Measurements from ENCODE around the gene DIS3L2. TPM values are rescaled to one million over a fixed set of nuclear protein-coding genes. Genes with fewer than 3 reads are reported as not detected.
"Not testable (repeated sequence)": the region's sequence is repeated elsewhere in the genome, so short reads cannot be mapped to it uniquely, and the experiment has no call there.

Gene DIS3L2
- total RNA-seq, 1 donor: 24.9 TPM

DNA sequence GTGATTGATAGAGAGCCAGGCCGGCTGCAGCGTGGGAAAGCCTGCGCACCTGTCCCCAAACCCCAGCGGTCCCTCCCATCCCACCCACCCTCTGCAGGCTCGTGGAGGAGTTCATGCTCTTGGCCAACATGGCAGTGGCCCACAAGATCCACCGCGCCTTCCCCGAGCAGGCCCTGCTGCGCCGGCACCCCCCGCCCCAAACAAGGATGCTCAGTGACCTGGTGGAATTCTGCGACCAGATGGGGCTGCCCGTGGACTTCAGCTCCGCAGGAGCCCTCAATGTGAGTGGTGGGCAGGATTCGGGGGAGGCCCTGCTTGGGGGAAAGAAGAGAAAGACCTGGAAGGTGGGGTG lies 368.2 kb downstream of the DIS3L2 start:
- TF ChIP-seq, protein P1, sequence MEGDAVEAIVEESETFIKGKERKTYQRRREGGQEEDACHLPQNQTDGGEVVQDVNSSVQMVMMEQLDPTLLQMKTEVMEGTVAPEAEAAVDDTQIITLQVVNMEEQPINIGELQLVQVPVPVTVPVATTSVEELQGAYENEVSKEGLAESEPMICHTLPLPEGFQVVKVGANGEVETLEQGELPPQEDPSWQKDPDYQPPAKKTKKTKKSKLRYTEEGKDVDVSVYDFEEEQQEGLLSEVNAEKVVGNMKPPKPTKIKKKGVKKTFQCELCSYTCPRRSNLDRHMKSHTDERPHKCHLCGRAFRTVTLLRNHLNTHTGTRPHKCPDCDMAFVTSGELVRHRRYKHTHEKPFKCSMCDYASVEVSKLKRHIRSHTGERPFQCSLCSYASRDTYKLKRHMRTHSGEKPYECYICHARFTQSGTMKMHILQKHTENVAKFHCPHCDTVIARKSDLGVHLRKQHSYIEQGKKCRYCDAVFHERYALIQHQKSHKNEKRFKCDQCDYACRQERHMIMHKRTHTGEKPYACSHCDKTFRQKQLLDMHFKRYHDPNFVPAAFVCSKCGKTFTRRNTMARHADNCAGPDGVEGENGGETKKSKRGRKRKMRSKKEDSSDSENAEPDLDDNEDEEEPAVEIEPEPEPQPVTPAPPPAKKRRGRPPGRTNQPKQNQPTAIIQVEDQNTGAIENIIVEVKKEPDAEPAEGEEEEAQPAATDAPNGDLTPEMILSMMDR (IDR thresholded peaks at IDR 0.05; ENCODE audit: insufficient read depth, low read length): no peak
- no peak for DNase-seq (ENCODE audit: low read depth)

DNA sequence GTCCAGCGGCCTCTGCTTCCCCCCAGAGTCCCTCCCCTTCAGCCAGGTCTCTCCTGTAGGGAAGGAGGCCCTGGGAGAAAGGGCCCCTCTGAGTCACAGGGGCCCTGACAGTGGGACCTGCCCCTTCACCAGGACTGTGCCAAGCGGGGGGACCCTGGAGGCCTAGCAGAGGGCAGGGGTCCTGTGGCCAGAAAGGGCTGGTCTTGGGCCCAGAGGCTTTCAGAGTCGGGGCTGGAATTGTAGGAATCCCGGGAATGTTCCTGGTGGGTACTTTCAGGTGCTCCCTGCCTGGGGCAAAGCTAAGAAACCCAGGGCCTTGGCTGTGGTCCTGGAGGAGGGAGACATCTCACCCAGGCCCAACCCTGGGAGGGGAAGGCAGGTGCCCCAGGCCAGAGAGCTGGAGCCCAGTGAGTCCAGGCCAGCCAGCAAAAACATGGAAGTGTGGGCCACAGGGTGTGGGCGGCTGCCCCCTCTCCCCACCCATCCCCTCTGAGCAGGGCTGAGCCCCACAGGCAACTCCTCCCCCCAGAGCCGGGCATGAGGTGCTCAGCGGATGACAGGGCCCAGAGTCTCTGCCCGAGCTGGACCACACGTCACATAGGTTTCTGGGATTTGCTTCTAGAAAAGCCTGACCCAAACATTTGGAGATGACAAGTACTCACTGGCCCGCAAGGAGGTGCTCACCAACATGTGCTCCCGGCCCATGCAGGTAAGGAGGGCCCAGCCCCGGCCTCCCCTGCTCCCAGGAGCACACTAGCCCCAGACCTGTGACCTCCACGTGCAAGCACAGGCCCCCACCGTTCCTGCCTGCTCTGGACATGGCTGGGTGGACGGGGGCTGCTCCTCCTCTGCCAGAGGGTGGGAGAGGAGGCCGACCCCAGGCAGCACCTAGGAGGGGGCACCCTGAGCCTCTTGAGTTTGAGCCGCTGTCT lies 368.8 kb downstream of the DIS3L2 start:
- DNase-seq (ENCODE audit: low read depth): no peak
- H3K4me3 ChIP-seq (ENCODE audit: low read depth, low read length): no peak overlapping the region
- TF ChIP-seq, protein P1 (IDR thresholded peaks at IDR 0.05; ENCODE audit: insufficient read depth, low read length): no peak

More for the DNA sequence above, 368.2 kb downstream of the DIS3L2 start:
- H3K4me3 ChIP-seq (ENCODE audit: low read depth, low read length): no peak overlapping the region

DNA sequence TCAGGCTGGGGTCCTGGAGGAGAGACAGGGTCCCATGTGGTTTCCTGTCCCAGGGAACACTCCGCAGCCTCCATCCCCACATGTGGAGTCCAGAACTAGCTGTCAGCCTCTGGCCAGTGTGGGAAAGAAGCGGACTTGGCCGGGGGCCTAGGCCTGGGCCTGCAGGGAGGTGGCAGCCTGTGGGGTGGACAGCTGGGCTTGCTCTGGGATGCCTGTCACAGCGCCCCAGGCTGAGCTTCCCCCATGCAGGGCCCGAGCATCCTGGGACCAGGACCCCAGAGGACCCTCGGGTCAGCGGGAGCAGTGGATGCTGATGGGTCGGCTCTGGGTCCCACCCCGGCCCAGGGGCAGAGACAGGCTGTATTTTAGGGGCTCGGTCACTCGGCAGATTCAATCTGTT lies 369.5 kb downstream of the DIS3L2 start:
- H3K4me3 ChIP-seq (ENCODE audit: low read depth, low read length); DNase-seq (ENCODE audit: low read depth): not testable (repeated sequence)

DNA sequence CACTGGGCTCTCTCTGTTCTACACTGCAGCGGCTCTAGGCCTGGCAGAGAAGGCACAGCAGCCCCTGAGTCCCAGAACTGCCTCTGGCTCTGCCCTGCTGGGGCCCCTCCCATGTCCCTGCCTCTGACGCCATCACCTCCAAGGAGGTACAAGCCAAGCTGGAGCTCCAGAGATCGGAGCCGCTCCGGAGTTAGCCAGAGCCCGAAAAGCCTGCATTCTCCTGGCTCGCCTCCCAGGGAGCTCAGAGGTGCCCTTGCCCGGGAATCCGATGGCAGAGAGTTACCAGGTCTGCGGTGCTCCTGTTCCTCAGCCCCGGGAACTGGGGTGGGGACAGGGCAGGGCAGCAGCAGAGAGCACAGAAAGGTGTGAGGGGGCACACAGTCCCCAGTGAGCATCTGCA lies 370.1 kb downstream of the DIS3L2 start:
- not testable (repeated sequence) for DNase-seq (ENCODE audit: low read depth); H3K4me3 ChIP-seq (ENCODE audit: low read depth, low read length)

DNA sequence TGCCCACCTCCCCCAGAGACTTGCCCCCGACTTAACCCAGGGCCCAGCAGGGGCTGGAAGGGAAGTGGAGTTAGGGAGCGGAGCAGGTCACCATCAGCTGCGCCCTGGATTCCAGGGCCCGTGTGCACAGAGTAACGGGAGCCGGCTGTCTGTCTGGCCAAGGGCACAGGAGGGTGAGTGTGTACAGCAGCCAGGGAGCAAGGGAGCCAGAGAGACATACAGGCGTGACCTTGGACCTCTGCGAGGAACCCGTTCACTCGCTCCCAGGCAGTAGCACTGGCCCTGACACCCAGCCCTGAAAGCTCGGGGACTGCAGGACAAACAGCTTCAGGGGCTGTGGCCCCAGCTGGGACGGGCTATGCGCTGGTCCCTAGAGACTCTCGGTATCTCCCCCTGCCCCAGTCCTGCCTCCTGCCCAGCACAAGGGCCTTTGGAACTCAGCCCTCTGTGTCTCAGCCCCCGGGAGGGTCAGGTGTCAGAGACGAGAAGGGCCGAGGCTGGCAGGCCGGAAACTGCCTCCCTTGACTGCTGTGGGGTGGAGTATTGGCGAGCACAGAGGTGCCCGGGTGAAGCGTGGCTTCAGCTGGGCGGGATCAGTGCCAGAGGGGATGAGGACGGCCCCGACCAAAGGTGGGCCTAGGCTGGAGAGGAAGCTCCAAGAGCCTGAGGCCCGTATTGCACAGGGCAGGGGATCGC lies 370.9 kb downstream of the DIS3L2 start:
- not testable (repeated sequence) for H3K4me3 ChIP-seq (ENCODE audit: low read depth, low read length); DNase-seq (ENCODE audit: low read depth)

DNA sequence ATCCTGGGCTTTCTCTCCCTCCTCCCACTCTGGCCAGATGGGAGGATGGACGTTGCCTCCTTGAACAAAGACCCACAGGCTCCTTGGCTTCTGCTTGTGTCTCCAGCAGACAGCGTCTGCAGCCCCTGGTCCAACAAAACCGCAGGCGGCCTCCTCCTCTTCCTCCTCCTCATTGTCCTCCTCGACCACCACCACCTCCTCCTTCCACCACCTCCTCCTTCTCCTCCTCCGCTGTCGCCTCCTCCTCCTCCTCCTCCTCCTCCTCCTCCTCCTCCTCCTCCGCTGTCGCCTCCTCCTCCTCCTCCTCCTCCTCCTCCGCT lies 371.4 kb downstream of the DIS3L2 start:
- no peak overlapping the region for H3K4me3 ChIP-seq (ENCODE audit: low read depth, low read length)
- DNase-seq (ENCODE audit: low read depth): no peak
- TF ChIP-seq, protein P1 (IDR thresholded peaks at IDR 0.05; ENCODE audit: insufficient read depth, low read length): no peak

DNA sequence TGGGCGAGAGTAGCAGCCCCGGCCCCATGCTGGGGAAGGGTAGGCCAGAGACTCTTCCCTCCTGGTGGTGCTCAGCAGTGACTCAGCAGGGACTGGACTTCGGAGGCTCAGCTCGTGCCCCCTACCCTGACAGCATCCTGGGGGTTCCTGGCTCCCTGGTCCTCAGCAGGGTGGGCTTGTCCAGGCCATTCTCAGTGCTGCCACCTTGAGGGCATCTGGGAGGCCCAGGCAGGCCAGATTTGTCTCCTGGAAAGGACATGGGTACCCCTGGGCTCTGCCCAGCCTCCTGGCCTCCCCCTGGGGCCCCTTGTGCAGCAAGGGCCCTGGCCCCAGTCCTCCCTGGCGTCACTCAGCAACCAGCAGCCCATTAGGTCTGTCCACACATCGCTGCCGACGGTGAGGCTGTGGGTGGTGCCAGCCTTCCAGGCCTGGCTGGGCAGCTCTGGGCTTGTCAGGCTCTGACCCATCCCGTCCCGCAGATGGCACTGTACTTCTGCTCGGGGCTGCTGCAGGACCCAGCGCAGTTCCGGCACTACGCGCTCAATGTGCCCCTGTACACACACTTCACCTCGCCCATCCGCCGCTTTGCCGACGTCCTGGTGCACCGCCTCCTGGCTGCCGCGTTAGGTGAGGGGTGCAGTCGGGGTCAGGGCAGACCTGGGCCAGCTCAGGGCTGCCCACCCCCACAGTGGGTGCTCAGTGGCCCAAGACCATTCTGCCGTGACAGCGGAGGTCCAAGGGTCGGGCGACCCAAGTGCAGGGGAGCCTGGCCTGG lies 372.0 kb downstream of the DIS3L2 start:
- DNase-seq (ENCODE audit: low read depth): no peak

DNA sequence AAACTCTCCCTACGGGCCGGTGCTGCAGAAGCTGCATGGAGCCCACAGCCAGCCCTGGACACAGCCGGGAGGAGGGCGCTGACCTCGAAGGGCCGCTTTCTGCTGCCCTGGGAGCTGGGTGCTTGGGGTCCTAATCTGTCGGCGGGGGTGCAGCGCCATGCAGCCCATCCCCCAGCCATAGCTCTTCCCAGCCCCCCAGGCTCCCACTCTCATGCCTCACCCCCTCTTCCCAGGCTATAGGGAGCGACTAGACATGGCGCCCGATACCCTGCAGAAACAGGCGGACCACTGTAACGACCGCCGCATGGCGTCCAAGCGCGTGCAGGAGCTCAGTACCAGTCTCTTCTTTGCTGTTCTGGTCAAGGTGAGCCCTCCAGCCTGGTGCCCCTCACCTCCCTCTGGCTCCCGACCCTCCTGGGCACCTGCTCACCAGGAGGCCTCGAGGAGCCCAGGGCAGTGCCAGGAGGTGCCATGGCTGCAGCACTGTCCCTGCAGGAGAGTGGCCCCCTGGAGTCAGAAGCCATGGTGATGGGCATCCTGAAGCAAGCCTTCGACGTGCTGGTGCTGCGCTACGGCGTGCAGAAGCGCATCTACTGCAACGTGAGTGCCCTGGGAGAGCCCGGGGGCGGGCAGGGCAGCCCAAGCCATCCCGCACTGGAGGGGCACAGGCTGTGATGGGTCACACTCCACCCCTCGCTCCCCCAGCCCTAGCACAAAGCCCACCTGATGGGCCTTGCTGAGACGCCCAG lies 372.8 kb downstream of the DIS3L2 start:
- not testable (repeated sequence) for H3K4me3 ChIP-seq (ENCODE audit: low read depth, low read length); DNase-seq (ENCODE audit: low read depth)

More for the DNA sequence above, 372.0 kb downstream of the DIS3L2 start:
- no peak overlapping the region for H3K4me3 ChIP-seq (ENCODE audit: low read depth, low read length)
- TF ChIP-seq, protein P1 (IDR thresholded peaks at IDR 0.05; ENCODE audit: insufficient read depth, low read length): peak; percentile 56

DNA sequence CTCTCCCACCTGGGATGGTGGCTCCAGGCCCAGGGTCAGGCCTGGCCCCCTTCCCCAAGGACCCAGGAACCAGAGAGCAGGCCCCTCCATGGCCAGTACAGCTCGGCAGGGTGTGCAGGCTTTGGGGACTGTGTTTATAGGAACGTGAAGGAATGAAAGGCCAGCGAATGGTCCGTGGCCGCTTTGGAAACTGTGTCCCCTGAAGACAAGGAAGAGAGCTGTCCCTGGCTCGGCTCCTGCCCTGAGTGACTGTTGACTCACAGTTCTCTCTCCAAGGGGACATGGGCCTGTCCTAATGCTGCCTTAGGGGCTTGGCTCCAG lies 373.3 kb downstream of the DIS3L2 start:
- not testable (repeated sequence) for DNase-seq (ENCODE audit: low read depth); H3K4me3 ChIP-seq (ENCODE audit: low read depth, low read length)

Measured in fibroblast of the aortic adventitia (primary cell).